Ovary (tissue), 9 donors: ENCODE data around the gene SORCS2. TPM values are rescaled to one million over a fixed set of nuclear protein-coding genes. Genes with fewer than 3 reads are reported as not detected.

Experiments used
- DNase-seq, 5 donors: peaks; one replicate each; pipeline ENCODE4 v3.0.0-alpha.2; 2019 to 2020
- H3K27ac ChIP-seq, 2 donors: fragments of 200-600 bp; one replicate each; pipeline versions ENCODE4 v1.5.1 to v1.8.0; 2019 to 2022
- H3K27me3 ChIP-seq: fragments of 200-600 bp; one replicate; pipeline ENCODE4 v1.8.0; 2022
- H3K36me3 ChIP-seq: fragments of 200-600 bp; sonication (generic); one replicate; pipeline ENCODE4 v1.5.1; 2019
- H3K4me1 ChIP-seq: one replicate; pipeline ENCODE4 v1.8.1; 2013; ENCODE audit warnings: mild to moderate bottlenecking, moderate library complexity; ENCODE audit not compliant: insufficient read depth
- H3K4me3 ChIP-seq: fragments of 200-600 bp; sonication (generic); one replicate; pipeline ENCODE4 v1.5.1; 2017
- H3K9me3 ChIP-seq, 2 donors: fragments of 200-600 bp in 1 of 2; sonication (generic) in 1 of 2; one replicate each; pipeline versions ENCODE4 v1.5.1 to v1.8.1; 2013 to 2019; ENCODE audit warnings: mild to moderate bottlenecking in 1 of 2, moderate library complexity in 1 of 2
- CTCF ChIP-seq, 3 donors: fragments of 450-650 bp in 2 of 3; fragments of 200-600 bp in 1 of 3; IDR thresholded peaks; one replicate each; pipeline versions ENCODE4 v1.5.1 to v1.8.0; 2016 to 2022; ENCODE audit warnings: antibody characterized with exemption in 3 of 3, mild to moderate bottlenecking in 1 of 3
- EP300 ChIP-seq: sonication (generic); formaldehyde crosslinking; IDR thresholded peaks from one replicate; pipeline ENCODE4 v1.6.1; 2017; ENCODE audit warnings: antibody characterized with exemption
- POLR2A ChIP-seq: fragments of 450-650 bp; IDR thresholded peaks from one replicate; pipeline ENCODE4 v1.6.1; 2017; ENCODE audit warnings: antibody characterized with exemption, mild to moderate bottlenecking, moderate library complexity
- WGBS, 3 donors: extraction: QIAGEN DNeasy Blood & Tissue Kit in 1 of 3; methylation state at CpG; one replicate each; pipeline versions ENCODE4 v1.1.5 to v1.1.7; 2013 to 2017; 5-methylcytosine and 5-hydroxymethylcytosine counted together
- intact Hi-C, 4 donors: fragments of 100-400 bp; cut with DNase I; formaldehyde crosslinking; loops; one replicate each; pipeline versions ENCODE4 v1.11.0 to v1.15.1; 2022 to 2023
- polyA plus RNA-seq, 2 donors: library from polyadenylated mRNA; stranded (reverse); fragments of 200-250 nt in 1 of 2; fragments of 350-450 nt in 1 of 2; fragmentation: Illumina TruSeq in 1 of 2; extraction: RNeasy Lipid Tissue Mini Kit (QIAGEN cat#74804) in 1 of 2; gene quantifications; one replicate each; pipeline ENCODE4 v1.2.3, GENCODE V29; 2013 to 2014
- total RNA-seq, 7 donors: library from RNA; depleted of rRNA in 2 of 7; stranded (reverse); fragments of >200 nt in 2 of 7; fragmentation: NEBNext Ultra II Directional in 3 of 7; extraction: Animal tissue kit (Norgen Biotek cat#: 25700) in 3 of 7; gene quantifications; one replicate each; pipeline versions ENCODE4 v1.1.0 to v1.2.4, GENCODE V29; 2016 to 2023
- donor health status: DM: no; HTN: no; CAD: no; lungs with moderate emphysema.
- donor health status: DM: no; HTN: no; CAD: no.
- donor health status: Bipolar disorder and iron deficiency.
- donor health status: DM: yes; HTN: yes; CAD: no.
- donor health status: DM: no; HTN: no; CAD: no.
- donor health status: DM: yes; HTN: yes; CAD: no.

Gene SORCS2
- total and polyA plus RNA-seq, 9 donors, result 0.60 to 23.9 (median 7.1) TPM

- Histone ChIP-seq H3K4me3 (no peak overlapping the region), H3K27me3 (no peaks in the 10 kb centered on the region), H3K9me3 (no peaks in the 10 kb centered on the region), H3K27ac (no peak overlapping the region), H3K4me1 (peaks cover 14% of the 10 kb centered on the region), H3K36me3 (no peaks in the 10 kb centered on the region)
- intact Hi-C loops, result loop anchor here in 2 of 4 donors (5.0 kb wide), 1 partner anchor 200 kb away; the partner anchor contains the start of gene SORCS2 (in 2 of the 2)
- 35 to 43% (median 36%) methylated on average over 32 of the region's 32 CpGs for WGBS, 3 donors
- TF ChIP-seq EP300 (no peak), CTCF (IDR thresholded peaks at IDR 0.05) (peak in 2 of 3 donors; percentile 14 to 33), POLR2A (no peak)
- DNase-seq, result peak; percentile 65 to 78 (median 68)
These were observed 200.4 kb downstream of the SORCS2 start for GRCh38 chr4:7392438-7393421.

GRCh38 chr4:7393601-7394575 lies 201.6 kb downstream of the SORCS2 start:
- Histone ChIP-seq H3K36me3 (no peaks in the 10 kb centered on the region), H3K27ac (no peak overlapping the region), H3K4me1 (peaks cover 16% of the 10 kb centered on the region), H3K9me3 (no peaks in the 10 kb centered on the region), H3K4me3 (no peak overlapping the region), H3K27me3 (no peaks in the 10 kb centered on the region)
- 83 to 85% (median 85%) methylated on average over 29 of the region's 29 CpGs for WGBS, 3 donors
- DNase-seq, result peak in 1 of 5 donors; percentile 3
- TF ChIP-seq POLR2A (no peak), CTCF (IDR thresholded peaks at IDR 0.05) (no peak), EP300 (no peak)
- intact Hi-C loops, result loop anchor here in 2 of 4 donors (5.0 kb wide), 1 partner anchor 202 kb away; the partner anchor contains the start of gene SORCS2 (in 2 of the 2)

GRCh38 chr4:7394681-7395451 lies 202.5 kb downstream of the SORCS2 start:
- 81 to 87% (median 86%) methylated on average over 21 of the region's 21 CpGs for WGBS, 3 donors
- peak in 1 of 5 donors; percentile 5 for DNase-seq

More at GRCh38 chr4:7394681-7395451, 202.5 kb downstream of the SORCS2 start:
- H3K4me1 ChIP-seq, result peaks cover 9% of the 10 kb centered on the region
- no peaks in the 10 kb centered on the region for H3K9me3 ChIP-seq
- H3K4me3 ChIP-seq, result no peak overlapping the region
- no peak for TF ChIP-seq EP300
- TF ChIP-seq POLR2A, result no peak
- no peak for TF ChIP-seq CTCF (IDR thresholded peaks at IDR 0.05)
- intact Hi-C loops, result loop anchor here in 2 of 4 donors (5.0 kb wide), 1 partner anchor 203 kb away; the partner anchor contains the start of gene SORCS2 (in 2 of the 2)
- H3K27ac ChIP-seq, result no peak overlapping the region
- H3K36me3 ChIP-seq, result no peaks in the 10 kb centered on the region
- H3K27me3 ChIP-seq, result no peaks in the 10 kb centered on the region
